HT-29 (cell line): ENCODE results near the gene TPSD1. TPM values are rescaled to one million over a fixed set of nuclear protein-coding genes. Genes with fewer than 3 reads are reported as not detected.
"Not testable (repeated sequence)": the region's sequence is repeated elsewhere in the genome, so short reads cannot be mapped to it uniquely, and the experiment has no call there.

Source experiments
- DNase-seq: peaks from one replicate; pipeline ENCODE4 v3.0.0-alpha.2; 2015; ENCODE audit warnings: low spot score
- total RNA-seq: library from RNA; depleted of rRNA; stranded (reverse); fragments of >200 nt; shearing (Covaris generic); gene quantifications from 2 replicates; pipeline ENCODE4 v1.2.3, GENCODE V29; 2014

TPSD1 gene
- total RNA-seq, 1 experiment from 2014 or later: not detected

DNA sequence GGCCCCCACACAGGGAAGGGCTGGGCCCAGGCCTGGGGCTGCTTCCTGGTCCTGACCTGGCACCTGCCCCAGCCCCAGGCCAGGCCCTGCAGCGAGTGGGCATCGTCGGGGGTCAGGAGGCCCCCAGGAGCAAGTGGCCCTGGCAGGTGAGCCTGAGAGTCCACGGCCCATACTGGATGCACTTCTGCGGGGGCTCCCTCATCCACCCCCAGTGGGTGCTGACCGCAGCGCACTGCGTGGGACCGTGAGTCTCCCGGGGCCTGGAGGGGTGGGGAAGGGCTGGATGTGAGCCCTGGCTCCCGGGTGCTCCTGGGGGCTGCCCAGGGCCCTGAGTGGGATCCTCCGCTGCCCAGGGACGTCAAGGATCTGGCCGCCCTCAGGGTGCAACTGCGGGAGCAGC, 14.8 kb upstream of the TPSD1 start:
- not testable (repeated sequence) for DNase-seq

DNA sequence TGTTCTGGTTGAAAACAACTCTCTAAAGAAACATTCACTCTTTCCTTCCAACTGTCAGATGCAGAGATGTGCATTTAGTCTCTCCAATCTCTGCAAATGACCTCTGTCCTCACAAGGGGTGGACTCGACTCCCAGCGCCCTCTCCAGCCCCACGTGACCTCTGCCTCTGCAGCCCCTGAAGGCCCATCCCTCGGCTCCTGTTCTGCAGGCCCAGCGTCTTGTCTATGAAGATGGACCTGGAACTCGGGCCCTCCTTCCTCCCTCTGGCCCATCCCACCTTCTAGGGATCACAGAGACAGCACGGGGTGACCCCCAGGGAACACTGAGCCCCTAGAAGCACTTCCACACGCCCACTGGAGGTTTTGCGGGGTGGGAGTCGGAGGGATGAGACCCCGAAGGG, 12.5 kb upstream of the TPSD1 start:
- DNase-seq: not testable (repeated sequence)

DNA sequence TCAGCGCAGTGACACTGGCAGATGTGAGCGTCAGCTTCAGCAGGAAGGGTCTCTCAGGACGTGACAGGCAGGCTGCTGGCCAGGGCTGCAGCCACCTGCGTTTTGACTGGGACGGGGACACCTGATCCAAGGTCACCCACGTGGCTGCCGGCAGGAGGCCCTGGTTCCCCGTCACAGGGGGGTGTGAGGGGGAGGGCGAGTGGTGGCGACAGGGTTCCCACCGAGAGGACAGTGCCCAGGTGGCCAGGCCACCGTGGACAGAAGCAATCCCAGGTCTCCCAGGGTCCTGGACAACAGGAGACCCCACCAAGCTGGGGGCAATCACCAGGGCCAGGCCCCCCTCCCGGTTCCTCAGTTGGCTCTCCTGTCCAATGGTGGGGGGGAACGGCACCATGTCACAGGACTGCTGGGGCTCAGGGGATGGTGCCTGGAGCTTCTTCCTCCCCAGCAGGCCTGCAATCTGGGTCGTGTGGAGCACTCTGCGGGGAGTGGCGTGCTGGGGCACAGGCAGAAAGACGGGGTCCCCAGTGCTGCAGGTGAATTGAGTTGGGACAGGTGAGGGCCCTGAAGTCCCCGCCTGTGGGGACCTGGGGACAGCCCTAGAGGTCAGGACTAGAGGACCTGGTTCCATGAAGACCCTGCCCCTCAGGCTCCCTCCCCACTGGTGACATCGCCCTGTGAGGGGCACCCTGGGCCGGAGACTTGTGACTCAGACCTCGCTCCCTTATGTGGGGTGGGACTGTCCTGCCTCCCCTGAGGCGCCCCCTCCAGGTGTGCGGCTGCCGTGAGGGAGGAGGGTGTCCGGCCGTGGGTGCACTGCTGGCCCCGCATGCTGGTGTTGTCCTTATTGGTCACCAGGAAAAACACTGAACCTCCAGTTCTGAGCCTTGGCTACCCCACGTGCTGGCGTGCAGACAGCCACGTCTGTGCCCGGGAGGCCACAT, 11.7 kb upstream of the TPSD1 start:
- not testable (repeated sequence) for DNase-seq

DNA sequence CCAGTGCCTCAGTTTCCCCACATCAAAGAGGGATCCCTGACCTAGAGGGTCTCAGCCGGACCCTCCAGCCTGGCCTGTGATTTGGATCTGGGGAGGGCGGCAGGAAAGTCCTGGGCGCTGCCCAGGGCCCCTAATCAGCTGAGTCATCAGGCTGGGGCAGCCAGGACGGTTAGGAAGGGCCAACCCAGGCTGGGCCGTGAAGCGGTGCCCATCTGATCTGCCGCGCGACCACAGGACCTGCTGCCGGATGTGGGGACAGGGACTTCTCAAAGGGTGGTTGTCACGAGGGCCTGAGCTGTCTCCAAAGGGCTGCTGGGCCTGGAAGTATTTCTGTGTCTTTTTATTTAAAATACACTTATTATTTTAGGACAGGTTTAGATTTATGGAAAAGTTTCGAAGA, 11.0 kb upstream of the TPSD1 start:
- DNase-seq: no peak

DNA sequence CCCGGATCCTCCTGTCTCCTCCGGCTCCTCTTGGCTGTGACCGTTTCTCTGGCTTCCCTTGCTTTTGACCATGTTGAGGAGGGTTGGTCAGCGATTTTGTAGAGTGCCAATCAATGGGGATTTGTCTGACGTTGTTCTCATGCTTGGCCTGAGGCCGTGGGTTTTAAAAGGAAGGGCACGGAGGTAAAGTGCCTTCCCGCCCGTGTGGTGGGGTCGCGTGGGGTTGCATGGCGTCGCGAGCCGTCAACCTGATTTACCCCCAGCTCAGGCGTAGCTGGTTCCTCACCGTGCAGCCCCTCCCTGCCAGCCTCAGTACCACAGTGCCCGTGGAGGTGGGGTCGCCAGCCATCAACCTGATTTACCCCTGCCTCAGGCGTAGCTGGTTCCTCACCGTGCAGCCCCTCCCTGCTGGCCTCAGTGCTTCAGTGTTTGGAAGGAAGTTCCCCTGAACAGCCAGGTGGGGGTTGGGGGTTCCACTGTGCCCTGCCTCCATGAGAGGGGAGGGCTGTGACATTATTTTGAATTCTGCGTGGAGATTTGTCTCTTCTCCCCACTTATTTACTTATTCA, 10.3 kb upstream of the TPSD1 start:
- no peak for DNase-seq

DNA sequence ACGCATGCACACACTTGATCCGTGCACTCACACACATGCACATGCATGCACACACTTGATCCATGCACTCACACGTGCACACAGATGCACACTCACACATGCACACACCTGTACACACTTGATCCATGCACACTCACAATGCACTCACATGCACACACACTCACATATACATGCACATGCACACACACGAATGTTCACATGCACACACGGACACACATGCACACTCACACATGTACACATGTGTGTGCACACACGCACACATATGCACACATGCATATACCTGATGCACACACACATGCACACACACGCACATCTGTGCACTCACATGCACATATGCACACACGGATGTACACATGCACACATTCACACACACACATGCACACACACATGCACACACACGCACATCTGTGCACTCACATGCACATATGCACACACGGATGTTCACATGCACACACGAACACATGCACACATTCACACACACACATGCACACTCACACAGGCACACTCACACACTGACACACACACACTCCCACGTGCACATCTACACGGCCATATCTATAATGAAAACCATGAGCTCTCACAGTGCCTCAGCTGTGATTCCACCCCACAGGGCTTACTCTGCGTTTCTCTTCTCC, 7.8 kb upstream of the TPSD1 start:
- not testable (repeated sequence) for DNase-seq

DNA sequence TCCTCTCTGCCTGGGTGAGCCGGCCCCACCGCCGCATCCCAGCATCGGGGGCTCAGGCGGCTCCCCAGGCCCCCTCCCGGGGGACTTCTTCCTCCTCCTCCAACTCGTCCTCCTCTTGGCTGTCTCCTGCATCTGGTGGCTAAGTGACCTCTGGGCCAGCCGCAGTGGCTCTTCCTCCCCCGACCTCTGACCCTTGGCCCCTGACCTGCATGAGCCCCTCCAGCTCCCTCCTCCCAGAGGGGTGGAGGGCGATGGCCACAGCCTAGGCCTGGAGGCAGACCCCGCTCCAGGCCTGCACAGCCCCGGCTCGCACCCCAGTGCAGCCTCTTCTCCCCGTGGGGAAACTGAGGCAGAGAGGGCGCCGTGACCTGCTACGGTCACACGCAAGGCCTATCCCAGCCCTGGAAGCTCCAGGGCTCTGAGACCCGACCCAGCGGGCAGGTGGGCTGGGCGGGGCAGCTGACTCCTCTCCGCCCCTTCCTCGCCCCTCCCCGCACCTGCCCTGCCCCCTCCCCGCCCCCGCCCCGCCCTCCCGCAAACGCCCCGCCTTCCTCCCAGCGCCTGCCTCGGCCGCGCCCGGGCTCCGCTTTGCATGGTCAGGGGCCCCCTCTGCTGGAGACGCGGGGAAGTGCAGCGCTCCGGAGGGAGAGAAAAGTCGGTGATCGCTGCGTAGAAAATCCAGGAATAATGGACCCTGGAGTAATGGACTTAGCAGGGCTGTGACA, 6.7 kb upstream of the TPSD1 start:
- not testable (repeated sequence) for DNase-seq

DNA sequence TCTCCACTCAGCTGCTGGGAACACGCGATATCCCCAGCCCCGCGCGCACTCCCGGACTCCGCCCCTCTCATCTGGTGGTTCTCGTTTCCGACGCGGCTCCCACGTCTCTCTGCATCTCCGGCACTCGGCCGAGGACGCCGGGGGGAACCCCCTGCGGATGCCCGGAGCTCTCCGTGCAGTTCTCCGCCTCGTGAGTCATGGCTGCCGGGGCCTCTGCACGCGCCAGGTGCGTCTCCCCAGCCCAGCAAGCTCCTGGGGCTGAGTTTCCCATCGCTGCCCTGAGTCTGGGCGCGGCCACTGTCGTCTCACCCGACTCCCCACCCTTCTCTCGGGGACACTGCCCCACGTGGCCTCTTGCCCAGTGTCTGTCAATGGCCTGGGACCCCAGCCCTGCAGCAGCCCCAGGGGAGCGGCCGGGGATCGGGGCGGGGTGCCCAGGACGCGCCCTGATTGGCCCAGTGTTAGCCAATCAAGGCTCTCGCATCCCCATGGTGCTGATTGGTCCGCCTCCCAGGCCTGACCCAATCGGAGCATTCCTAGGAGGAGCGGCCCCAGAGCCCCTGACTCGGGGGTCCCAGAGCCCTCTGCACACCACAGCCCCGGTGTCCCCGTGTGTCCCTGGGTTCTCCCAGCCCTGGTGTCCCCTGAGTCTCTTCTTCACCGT, 2.0 kb upstream of the TPSD1 start:
- DNase-seq: not testable (repeated sequence)

DNA sequence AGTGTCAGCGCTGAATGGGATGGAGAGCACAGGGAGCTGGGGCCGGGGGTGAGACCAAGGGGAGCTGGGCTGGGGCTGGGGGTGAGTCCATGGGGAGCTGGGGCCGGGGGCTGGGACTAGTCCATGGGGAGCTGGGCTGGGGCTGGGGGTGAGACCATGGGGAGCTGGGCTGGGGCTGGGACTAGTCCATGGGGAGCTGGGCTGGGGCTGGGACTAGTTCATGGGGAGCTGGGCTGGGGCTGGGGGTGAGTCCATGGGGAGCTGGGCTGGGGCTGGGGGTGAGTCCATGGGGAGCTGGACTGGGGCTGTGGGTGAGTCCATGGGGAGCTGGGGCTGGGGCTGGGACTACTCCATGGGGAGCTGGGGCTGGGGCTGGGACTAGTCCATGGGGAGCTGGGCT, 1.0 kb upstream of the TPSD1 start:
- not testable (repeated sequence) for DNase-seq

DNA sequence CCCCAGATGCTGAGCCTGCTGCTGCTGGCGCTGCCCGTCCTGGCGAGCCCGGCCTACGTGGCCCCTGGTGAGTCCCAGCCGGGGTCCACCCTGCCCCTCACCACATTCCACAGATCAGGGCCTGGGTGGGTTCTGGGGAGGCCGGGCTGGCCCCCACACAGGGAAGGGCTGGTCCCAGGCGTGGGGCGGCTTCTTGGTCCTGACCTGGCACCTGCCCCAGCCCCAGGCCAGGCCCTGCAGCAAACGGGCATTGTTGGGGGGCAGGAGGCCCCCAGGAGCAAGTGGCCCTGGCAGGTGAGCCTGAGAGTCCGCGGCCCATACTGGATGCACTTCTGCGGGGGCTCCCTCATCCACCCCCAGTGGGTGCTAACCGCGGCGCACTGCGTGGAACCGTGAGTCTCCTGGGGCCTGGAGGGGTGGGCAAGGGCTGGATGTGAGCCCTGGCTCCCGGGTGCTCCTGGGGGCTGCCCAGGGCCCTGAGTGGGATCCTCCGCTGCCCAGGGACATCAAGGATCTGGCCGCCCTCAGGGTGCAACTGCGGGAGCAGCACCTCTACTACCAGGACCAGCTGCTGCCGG, 516 bp downstream of the TPSD1 start:
- not testable (repeated sequence) for DNase-seq

DNA sequence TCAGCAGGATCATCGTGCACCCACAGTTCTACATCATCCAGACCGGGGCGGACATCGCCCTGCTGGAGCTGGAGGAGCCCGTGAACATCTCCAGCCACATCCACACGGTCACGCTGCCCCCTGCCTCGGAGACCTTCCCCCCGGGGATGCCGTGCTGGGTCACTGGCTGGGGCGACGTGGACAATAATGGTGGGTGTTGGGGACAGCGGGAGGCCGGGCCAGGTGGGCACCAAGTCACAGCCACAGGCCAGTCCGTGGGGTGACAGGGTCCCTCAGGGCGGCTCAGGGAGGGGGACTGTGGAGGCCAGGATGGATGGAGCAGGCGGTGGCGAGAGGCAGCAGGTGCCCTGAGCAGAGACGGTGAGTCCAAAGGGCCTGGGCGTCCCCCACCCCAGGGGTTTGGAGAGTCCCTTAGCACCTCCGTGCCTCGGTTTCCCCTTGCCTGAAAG, 1.0 kb downstream of the TPSD1 start:
- no peak for DNase-seq

DNA sequence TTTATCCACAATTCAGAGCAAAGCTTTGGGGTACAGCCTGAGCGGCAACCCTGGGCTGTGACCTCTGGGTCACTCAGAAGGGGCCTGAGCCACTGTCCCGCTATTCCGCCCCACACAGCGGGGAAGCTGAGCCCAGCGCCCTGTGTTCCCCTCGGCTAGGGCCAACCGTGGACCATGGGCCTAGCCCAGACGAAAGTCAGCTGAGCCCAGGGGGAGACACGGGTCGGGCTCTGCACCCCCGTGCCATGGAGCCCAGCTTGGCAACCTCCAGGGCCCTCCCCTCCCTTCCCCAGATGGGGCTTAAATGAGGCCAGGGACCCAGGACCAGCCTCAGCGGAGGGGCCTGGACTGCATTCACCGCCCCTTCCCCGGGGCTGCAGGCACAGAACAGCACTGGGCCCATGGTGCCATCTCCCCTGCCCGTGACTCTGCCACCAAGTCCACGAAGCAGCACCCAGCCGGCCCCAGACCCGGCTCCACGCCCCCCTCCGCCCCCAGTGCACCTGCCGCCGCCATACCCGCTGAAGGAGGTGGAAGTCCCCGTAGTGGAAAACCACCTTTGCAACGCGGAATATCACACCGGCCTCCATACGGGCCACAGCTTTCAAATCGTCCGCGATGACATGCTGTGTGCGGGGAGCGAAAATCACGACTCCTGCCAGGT, 1.8 kb downstream of the TPSD1 start:
- DNase-seq: no peak

DNA sequence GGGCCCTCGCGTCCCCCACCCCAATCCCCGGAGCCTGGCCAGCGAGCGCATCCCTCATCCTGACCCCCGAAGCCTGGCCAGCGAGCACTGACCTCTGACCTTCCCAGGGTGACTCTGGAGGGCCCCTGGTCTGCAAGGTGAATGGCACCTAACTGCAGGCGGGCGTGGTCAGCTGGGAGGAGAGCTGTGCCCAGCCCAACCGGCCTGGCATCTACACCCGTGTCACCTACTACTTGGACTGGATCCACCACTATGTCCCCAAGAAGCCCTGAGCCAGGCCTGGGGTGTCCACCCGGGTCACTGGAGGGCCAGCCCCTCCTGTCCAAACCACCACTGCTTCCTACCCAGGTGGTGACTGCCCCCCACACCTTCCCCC, 2.3 kb downstream of the TPSD1 start:
- no peak for DNase-seq

DNA sequence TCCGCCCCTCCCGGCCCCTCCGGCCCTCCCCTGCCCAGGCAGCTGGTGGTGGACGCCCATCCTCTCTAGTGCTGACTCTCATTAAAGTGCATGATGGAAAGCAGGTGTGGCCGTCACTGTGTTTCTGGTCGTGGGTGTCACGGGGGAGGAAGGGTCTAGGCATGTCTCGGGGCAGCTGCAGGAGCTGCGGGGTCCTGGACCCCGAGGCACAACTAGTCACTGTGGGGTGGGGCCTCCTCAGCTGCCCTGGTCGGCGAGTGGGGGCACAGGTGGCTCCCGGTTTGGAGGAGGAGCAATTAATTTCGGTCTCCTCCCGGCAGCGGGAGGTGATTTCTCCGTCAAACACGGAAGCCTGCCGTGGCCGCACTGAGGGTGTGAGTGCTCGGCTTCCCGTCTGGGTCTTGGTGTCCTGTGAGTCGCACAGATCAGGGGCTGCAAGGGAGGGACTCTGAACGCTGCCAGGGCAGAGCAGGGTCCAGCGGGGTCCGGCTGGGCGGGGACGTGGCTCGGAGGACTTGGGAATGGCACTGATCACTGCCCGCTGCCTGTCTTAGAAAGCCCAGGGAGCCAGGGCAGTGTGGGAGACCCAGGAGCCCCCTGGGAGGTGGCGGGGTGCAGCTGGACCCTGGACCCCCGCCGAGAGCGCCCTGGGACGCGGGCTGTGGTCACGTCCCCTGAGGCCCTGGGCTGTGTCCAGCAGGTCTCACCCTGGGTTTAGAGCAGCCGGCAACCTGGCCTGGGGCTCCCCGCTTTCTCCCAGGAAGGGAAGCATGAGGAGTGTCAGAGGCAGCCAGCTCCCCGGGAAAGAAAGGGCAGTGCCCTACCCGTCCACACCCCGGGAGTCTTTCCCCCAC, 3.3 kb downstream of the TPSD1 start:
- DNase-seq: no peak

DNA sequence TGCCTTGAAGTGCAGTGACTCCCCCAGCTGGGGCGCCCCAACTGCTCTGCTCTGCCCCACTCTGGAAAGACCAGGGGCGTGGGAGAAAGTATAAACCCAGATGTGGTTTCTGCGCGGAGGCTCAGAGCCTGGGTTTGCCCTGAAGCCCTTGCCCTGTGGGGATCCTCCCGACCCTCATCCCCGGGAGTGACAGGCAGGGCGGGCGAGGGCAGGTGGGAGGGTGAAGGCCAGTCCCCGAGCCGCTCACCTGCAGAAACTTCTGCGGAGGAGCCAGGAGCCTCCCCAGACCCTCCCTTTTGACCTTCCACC, 3.8 kb downstream of the TPSD1 start:
- DNase-seq: no peak

DNA sequence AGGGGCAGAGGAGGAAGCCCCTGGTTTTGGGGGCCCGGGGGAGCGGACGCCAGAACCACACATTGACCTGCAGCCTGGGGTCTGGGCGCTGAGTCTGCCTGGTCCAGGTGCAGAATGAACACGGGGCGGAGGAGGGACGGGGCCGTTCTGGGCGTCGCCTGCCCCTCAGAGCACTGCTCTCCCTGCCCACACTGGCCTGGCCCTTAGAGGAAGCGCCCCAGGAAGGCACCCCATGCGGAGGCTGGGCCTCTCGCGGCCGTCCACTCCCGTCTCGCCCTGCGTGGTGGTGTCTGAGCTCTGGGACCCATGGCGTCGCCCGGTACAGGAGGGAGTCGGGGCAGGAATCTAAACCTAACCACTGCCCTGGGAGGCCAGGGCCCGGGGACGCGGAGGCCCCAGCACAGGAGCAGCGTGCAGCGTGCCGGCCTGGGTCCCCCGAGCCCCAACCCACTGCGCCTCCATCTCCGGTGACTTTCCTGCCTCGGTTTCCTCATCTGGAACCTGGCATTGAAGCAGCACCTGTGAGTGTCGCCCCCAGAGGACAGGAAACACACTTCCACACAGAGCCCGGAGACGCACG, 4.3 kb downstream of the TPSD1 start:
- DNase-seq: no peak

DNA sequence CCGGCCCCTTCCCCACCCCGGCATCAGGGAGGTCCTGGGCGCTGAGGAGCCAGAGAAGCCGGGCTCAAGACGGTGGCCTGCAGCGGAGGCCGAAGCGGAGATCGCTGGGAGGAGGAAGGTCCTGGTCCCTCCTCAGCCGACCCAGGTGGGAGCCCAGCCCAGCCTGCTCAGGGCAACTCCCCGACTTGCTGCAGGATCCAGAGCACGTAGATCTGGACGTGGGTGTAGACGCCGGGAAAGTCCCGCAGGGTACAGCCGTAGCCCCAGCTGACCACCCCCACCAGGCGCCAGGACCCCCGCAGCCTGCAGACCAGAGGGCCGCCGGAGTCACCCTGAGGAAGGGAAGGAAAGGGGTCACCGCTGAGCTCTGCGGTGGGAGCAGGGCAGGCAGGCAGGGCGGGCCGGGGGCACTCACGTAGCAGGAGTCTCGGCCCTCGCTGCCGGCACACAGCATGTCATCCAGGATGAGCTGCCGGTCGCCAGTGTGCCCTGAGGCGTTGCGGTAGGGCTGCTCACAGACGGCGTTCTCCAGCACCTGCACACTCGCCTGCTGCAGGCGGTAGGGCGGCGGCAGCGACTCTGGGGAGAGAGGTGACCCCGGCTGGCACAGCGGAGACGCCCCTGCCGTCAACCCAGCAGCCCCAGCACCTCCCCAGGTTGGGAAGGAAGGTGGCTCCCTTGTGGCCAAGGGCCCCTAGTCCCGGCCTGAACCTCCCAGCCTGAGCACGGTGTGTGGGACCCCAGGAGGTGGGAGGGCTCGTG, 5.4 kb downstream of the TPSD1 start:
- DNase-seq: no peak

DNA sequence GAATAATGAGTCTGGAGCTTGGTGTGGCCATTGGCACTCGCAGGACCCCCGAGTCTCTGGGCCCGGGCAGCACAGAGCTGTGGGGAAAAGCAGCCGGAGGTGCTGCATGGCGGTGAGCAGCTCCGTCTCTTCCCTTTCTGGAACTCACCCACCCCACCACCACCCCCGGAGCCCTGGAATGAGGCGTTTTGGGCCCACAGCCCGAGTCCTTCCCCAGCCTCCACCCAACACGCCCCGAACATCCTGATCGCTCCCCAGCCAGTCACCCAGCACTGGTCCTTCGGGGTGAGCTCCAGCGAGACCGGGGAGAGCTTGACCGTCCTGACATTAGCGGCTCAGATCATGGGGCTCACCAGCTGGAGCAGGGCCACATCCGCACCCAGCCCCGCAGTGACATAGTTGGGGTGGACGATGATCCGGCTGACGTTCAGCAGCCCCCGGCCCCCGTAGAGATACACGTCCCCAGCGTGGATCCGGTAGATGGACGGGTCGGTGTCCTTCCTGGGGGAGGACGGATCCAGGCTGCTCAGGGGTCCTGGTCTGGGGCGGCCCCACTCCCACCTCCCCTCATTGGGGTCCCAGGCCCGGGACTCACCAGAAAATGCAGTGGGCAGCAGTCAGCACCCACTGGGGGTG, 6.5 kb downstream of the TPSD1 start:
- DNase-seq: no peak
